ENCODE data around the gene SLC4A9.
"Not testable (repeated sequence)": the region's sequence is repeated elsewhere in the genome, so short reads cannot be mapped to it uniquely, and the experiment has no call there.

Gene SLC4A9

DNA sequence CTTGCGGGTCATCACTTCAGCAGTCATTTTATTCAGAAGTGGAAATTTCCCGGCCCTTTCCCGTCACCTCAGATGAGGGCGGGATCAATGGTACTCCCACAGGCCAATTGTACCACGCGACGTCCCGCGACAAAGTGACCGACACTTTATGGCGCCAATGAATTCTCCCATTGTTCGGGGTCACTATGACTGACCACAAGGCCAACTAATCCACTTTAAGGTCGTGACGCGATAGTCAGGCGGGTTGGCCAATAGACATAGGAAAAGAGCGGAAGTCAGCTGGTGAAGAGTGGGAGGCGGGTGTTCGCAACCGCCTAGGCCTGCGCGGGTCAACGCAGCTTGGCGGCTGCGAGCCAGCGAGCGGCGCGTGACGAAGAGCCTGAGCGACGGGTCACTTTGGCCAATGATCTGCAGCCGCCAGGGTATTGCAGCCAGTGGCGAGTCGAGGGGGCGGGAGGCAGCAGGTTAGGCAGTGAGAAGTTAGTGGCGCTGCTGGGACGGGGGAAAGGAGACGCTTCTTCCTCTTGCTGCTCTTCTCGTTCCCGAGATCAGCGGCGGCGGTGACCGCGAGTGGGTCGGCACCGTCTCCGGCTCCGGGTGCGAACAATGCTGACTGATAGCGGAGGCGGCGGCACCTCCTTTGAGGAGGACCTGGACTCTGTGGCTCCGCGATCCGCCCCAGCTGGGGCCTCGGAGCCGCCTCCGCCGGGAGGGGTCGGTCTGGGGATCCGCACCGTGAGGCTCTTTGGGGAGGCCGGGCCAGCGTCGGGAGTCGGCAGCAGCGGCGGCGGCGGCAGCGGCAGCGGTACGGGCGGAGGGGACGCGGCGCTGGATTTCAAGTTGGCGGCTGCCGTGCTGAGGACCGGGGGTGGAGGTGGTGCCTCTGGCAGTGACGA is 41.6 kb downstream of the SLC4A9 start, which contains the start of gene ANKHD1:
Gene ANKHD1 (plus strand): TSS at position 472 of the 896 bp plus-strand sequence. CDS start 135 bp downstream, at position 607.
- FAIRE-seq, result peak; percentile 38

GRCh38 chr5:140402258-140403074 is 42.5 kb downstream of the SLC4A9 start:
- FAIRE-seq, result no peak

DNA sequence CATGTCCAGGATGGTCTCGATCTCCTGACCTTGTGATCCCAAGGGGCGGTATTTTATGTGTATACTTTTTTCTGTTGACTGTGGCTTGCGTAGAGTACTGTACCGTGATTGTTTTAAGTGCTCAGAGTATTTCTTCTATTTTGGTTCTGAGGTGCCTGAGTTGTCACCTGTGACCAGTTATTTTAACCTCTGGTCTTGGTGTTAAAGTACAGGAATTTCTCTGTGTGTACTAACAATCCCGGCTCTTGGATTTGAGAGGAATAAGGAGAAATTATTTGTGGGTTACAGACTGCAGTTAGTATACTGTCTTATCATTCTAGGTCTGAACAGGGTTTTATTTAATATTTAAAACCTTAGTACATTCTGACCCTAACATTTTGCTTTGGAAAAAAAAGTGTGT is 43.6 kb downstream of the SLC4A9 start:
- no peak for FAIRE-seq

GRCh38 chr5:140408750-140409241 is 48.8 kb downstream of the SLC4A9 start:
- FAIRE-seq, result no peak

DNA sequence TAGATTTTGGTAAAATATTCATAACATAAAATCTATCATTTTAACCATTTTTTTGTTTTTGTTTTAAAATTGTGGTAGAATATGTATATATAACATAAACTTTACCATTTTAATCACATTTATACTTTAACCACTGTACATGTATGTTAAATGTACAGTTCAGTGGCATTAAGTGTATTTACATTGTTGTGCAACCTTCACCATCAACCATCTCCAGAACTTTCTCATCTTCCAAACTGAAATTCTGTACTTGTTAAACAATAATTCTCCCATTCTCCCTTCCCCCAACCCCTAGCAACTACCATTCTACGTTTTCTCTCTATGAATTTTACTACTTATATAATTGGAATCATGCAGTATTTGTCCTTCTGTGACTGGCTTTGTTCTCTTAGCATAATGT is 53.2 kb downstream of the SLC4A9 start:
- no peak for FAIRE-seq

- FAIRE-seq, result no peak
These were observed 57.2 kb downstream of the SLC4A9 start for GRCh38 chr5:140417235-140417634.

- peak; percentile 31 for FAIRE-seq
These were observed 59.0 kb downstream of the SLC4A9 start for GRCh38 chr5:140418862-140419520.

DNA sequence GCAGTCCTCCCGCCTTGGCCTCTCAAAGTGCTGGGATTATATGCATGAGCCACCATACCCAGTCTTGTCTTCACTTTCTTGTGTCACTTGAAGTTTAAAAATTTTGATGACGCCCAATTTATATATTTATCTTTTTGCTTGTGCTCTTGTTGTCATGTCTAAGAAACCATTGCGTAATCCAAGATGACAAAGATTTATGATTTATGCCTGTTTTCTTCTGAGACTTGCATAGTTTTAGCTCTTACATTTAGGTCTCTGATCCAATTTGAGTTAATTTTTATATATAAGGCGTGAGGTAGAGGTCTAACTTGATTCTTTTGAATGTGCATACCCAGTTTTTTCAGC is 60.2 kb downstream of the SLC4A9 start:
- no peak for FAIRE-seq

DNA sequence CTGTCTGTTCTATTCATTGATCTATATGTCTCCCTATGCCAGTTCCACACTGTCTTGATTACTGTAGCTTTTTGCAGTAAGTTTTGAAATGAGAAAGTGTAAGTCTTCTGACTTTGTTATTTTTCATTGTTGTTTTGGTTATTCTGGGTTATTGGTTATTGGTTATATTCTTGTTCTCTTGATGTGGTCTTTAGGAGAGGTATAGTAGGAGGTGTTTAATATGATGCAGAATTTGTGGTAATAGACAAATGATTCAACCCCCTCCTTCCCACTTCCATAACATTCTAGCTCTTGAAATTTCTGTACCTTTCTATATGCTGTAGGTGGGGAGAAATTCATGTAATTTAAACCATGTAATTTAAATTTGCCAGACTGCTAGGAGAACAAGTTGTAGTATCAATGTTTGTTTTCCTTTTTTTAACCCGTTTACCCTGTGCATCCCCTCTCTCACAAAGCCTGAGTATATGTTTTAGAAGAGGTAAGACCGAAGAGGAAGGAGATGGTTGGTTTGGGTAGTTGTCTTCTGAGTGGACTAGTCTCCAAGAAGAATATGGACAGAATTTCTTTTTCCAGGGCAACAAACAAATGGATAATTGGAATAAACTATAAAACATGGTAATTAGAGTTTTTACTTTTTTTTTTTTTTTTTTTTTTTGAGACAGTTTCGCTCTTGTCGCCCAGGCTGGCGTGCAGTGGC is 60.8 kb downstream of the SLC4A9 start:
- no peak for FAIRE-seq

DNA sequence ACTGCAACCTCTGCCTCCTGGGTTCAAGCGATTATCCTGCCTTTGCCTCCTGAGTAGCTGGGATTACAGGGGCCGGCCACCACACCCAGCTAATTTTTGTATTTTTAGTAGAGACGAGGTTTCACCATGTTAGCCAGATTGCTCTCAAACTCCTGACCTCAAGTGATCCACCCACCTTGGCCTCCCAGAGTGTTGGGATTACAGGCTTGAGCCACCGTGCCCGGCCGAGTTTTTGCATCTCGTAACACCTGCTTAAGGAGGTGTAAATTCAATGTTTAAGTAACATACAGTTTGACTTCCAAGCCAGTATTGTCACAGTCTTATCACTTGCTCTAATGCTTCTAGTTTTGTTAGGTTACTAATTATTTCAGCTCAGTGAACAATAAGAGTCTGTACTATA is 61.4 kb downstream of the SLC4A9 start:
- FAIRE-seq, result not testable (repeated sequence)

DNA sequence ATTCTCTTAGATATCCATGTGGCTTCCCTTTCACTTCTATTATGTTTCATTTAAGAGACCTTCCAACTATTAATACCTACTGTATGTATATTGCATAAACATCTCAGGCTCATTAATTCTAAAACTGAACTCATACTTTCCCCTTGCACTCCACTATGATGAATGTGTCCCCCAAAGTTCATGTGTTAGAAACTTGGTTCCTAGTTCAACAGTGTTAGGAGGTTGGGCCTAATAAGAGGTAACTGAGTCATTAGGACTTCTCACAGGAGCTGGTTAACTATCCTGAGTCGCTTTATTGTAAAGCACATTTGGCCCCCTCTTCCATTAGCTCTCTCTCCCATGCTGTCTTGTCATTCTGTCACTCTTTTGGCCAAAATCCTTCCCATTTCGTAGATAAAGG is 63.6 kb downstream of the SLC4A9 start:
- no peak for FAIRE-seq

GRCh38 chr5:140424135-140424534 is 64.1 kb downstream of the SLC4A9 start:
- no peak for FAIRE-seq
